Ascending aorta (tissue), 2 donors: ENCODE data around the gene CNIH4. TPM values are rescaled to one million over a fixed set of nuclear protein-coding genes. Genes with fewer than 3 reads are reported as not detected.
"Not testable (repeated sequence)": the region's sequence is repeated elsewhere in the genome, so short reads cannot be mapped to it uniquely, and the experiment has no call there.

ENCODE experiments used
- DNase-seq, 2 donors: peaks; one replicate each; pipeline ENCODE4 v3.0.0-alpha.2; 2019; ENCODE audit warnings: low spot score in 2 of 2
- H3K27ac ChIP-seq, 2 donors: fragments of 200-600 bp; sonication (generic); one replicate each; pipeline ENCODE4 v1.5.1; 2016 to 2017; ENCODE audit warnings: mild to moderate bottlenecking in 1 of 2
- H3K27me3 ChIP-seq: fragments of 200-600 bp; sonication (generic); one replicate; pipeline ENCODE4 v1.5.1; 2017
- H3K36me3 ChIP-seq, 2 donors: fragments of 200-600 bp; sonication (generic); one replicate each; pipeline ENCODE4 v1.5.1; 2016
- H3K4me1 ChIP-seq, 2 donors: fragments of 200-600 bp; sonication (generic); one replicate each; pipeline ENCODE4 v1.5.1; 2016 to 2017; ENCODE audit warnings: mild to moderate bottlenecking in 1 of 2
- H3K4me3 ChIP-seq, 2 donors: fragments of 200-600 bp; sonication (generic); one replicate each; pipeline ENCODE4 v1.5.1; 2016 to 2017; ENCODE audit warnings: mild to moderate bottlenecking in 1 of 2
- H3K9me3 ChIP-seq, 2 donors: fragments of 200-600 bp; sonication (generic); one replicate each; pipeline ENCODE4 v1.5.1; 2016
- intact Hi-C: fragments of 100-400 bp; cut with DNase I; formaldehyde crosslinking; loops from one replicate; pipeline ENCODE4 v1.15.1; 2023
- total RNA-seq: library from RNA; depleted of rRNA; stranded (reverse); fragments of >200 nt; gene quantifications from one replicate; pipeline ENCODE4 v1.1.0, GENCODE V29; 2016
- TF ChIP-seq, protein P1 (sequence below), 3 experiments: fragments of 200-600 bp in 2 of 3; fragments of 450-650 bp in 1 of 3; sonication (generic) in 2 of 3; IDR thresholded peaks; one replicate each; pipeline ENCODE4 v1.5.1; 2016 to 2019; ENCODE audit warnings: antibody characterized with exemption in 3 of 3, mild to moderate bottlenecking in 1 of 3, moderate library complexity in 1 of 3

CNIH4 gene
- total RNA-seq, 1 donor from 2014 or later, result 26.9 TPM

DNA sequence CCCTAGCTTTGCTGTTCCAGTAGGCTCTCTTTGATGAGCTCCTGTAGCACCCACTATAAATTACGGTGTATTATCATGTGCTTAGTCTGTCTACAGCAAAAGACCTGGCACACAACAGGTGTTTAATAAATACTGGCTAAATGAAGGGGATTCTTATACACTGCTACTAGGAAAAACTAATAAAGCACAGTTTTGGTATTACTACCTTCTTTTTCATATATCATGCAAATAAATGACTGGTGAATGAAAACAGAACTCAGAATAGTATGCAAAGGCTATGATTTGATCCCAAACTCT is 51.6 kb downstream of the CNIH4 start:
- TF ChIP-seq, protein P1, sequence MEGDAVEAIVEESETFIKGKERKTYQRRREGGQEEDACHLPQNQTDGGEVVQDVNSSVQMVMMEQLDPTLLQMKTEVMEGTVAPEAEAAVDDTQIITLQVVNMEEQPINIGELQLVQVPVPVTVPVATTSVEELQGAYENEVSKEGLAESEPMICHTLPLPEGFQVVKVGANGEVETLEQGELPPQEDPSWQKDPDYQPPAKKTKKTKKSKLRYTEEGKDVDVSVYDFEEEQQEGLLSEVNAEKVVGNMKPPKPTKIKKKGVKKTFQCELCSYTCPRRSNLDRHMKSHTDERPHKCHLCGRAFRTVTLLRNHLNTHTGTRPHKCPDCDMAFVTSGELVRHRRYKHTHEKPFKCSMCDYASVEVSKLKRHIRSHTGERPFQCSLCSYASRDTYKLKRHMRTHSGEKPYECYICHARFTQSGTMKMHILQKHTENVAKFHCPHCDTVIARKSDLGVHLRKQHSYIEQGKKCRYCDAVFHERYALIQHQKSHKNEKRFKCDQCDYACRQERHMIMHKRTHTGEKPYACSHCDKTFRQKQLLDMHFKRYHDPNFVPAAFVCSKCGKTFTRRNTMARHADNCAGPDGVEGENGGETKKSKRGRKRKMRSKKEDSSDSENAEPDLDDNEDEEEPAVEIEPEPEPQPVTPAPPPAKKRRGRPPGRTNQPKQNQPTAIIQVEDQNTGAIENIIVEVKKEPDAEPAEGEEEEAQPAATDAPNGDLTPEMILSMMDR (IDR thresholded peaks at IDR 0.05), result no peak
- no peak for DNase-seq
- H3K36me3 ChIP-seq, result peaks cover 64 to 90% of the 10 kb centered on the region in 2 donors
- H3K9me3 ChIP-seq, result no peaks in the 10 kb centered on the region
- intact Hi-C loops, result no loop called here
- no peak overlapping the region for H3K4me3 ChIP-seq
- no peaks in the 10 kb centered on the region for H3K4me1 ChIP-seq
- no peak overlapping the region for H3K27ac ChIP-seq
- H3K27me3 ChIP-seq, result no peaks in the 10 kb centered on the region

DNA sequence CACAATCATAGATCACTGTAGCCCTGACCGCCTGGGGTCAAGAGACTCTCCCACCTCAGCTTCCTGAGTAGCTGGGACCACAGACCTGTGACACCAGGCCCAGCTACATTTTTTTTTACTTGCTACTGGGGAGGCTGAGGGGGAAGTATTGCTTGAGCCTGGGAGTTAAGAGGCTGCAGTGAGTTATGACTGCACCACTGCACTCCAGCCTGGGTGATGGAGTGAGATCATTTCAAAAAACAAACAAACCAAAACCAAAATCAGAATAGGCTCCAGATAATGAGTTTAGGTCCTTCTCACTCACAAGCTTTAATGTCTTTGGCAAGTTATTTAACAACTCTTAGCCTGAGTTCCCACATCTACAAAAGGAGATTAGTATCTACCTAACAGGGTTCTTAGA is 55.1 kb downstream of the CNIH4 start:
- no peak overlapping the region for H3K27ac ChIP-seq
- TF ChIP-seq, protein P1 (IDR thresholded peaks at IDR 0.05), result no peak
- no peaks in the 10 kb centered on the region for H3K4me1 ChIP-seq
- H3K9me3 ChIP-seq, result no peaks in the 10 kb centered on the region
- H3K27me3 ChIP-seq, result no peaks in the 10 kb centered on the region
- intact Hi-C loops, result no loop called here
- H3K4me3 ChIP-seq, result no peak overlapping the region
- peaks cover 64 to 89% of the 10 kb centered on the region in 2 donors for H3K36me3 ChIP-seq
- no peak for DNase-seq

DNA sequence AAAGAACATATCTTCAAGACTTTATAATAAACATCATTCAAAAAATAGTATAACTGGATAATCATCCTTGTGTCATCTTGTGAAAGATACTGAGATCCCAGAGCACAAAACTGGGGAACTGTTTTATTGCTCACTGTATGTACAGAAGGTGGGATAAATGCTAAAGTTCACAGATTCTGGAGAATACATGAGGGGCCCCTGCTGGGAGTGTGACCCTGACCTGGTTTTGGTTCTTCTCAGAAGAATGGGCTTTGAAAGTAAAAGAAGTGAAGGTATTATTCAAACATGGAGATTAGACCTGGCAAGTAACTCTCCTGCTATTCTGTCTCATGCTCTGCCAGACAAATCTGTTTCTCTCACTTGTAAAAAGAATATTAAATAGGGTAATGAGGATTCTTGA is 63.4 kb downstream of the CNIH4 start:
- H3K4me1 ChIP-seq, result no peaks in the 10 kb centered on the region
- no peak overlapping the region for H3K27ac ChIP-seq
- H3K27me3 ChIP-seq, result no peaks in the 10 kb centered on the region
- H3K4me3 ChIP-seq, result no peak overlapping the region
- DNase-seq, result no peak
- TF ChIP-seq, protein P1 (IDR thresholded peaks at IDR 0.05), result no peak
- H3K9me3 ChIP-seq, result no peaks in the 10 kb centered on the region
- H3K36me3 ChIP-seq, result peaks cover 87 to 93% of the 10 kb centered on the region in 2 donors
- intact Hi-C loops, result loop anchor here (5.0 kb wide), 1 partner anchor 37 kb away; no protein-coding TSS in a partner anchor

DNA sequence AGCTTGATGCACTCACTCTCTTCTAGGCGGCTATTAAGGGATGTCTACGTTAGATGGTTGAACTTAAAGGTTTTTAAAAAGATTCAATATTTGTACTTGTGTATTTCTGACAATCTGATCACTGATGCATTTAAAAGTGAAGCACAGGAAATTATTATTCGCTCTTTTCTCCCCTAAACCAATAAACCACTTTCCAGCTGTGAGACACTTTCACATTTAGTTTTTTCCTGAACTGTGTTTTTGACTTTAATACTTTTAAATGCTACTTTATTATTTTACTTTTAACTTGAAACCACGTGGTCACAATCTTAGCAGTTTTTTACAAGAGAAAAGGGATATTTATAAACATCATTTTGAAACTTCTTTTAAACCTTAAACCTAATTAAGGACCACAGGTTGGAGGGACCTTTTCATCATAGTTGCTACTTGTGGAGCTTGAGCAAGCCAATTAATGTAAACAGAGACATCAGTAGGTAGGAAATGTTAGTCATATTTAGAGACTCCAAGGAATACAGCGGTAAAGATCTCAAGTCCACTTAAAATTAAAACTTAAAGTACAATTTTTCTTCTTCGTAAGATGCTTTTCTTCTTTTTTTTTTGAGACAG is 68.7 kb downstream of the CNIH4 start:
- no peaks in the 10 kb centered on the region for H3K9me3 ChIP-seq
- no peak for DNase-seq
- intact Hi-C loops, result no loop called here
- peaks cover 0 to 31% of the 10 kb centered on the region in 2 donors for H3K4me1 ChIP-seq
- H3K4me3 ChIP-seq, result no peak overlapping the region
- H3K27ac ChIP-seq, result no peak overlapping the region
- TF ChIP-seq, protein P1 (IDR thresholded peaks at IDR 0.05), result no peak
- peaks cover 43 to 51% of the 10 kb centered on the region in 2 donors for H3K36me3 ChIP-seq
- no peaks in the 10 kb centered on the region for H3K27me3 ChIP-seq

DNA sequence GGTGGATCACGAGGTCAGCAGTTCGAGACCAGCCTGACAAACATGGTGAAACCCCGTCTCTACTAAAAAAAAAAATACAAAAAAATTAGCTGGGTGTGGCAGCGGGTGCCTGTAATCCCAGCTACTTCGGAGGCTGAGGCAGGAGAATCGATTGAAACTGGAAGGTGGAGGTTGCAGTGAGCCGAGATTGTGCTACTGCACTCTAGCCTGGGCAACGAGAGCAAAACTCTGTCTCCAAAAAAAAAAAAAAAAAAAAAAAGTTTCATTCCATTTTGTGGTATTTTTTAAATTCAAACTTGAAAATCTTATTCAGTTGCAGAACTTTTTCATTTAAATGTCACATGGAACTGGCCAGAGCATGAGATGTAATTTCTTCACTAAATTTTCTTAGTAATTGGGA is 70.2 kb downstream of the CNIH4 start:
- H3K27ac ChIP-seq, result peak overlapping the region; percentile 45 to 100

DNA sequence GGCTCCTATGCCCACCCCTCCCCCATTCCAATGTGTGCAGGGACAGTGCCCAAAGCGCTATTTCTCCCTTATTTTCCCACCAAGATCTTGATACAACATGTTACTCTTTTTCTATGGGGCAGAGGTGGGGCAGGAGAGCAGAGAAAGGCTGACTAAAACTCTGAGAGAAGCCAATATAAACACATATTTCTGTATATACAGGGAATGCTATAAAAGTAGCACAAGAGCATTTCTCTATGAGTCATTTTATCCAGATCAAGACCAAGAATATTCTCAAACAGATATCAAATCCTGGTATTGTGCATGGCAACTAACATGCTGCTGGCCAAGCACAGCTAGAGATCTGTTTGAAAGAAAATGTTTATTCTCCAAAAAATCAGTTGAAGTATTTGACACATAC is 70.7 kb downstream of the CNIH4 start:
- Histone ChIP-seq H3K4me1 (peaks cover 0 to 44% of the 10 kb centered on the region in 2 donors), H3K4me3 (no peak overlapping the region), H3K9me3 (no peaks in the 10 kb centered on the region), H3K27ac (peak overlapping the region; percentile 45 to 100), H3K27me3 (no peaks in the 10 kb centered on the region), H3K36me3 (peaks cover 24 to 31% of the 10 kb centered on the region in 2 donors)
- intact Hi-C loops, result no loop called here
- DNase-seq, result no peak
- TF ChIP-seq, protein P1 (IDR thresholded peaks at IDR 0.05), result no peak

More for the DNA sequence above, 70.2 kb downstream of the CNIH4 start:
- Histone ChIP-seq H3K36me3 (peaks cover 29 to 36% of the 10 kb centered on the region in 2 donors), H3K4me1 (peaks cover 0 to 43% of the 10 kb centered on the region in 2 donors)
- DNase-seq, intact Hi-C loops, H3K27me3 ChIP-seq, H3K4me3 ChIP-seq, H3K9me3 ChIP-seq: not testable (repeated sequence)

DNA sequence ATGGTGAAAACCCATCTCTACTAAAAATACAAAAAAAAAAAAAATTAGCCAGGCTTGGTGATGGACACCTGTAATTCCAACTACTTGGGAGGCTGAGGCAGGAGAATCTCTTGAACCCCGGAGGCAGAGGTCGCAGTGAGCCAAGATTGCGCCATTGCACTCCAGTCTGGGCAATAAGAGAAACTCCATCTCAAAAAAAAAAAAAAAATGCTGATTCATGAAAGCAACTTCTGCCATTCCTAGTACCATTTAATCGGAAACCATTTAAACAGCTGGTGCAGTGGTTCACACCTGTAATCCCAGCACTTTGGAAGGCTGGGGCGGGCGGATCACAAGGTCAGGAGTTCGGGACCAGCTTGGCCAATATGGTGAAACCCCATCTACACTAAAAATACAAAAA is 72.0 kb downstream of the CNIH4 start:
- Histone ChIP-seq H3K27ac (peak overlapping the region; percentile 15 to 100), H3K4me1 (peaks cover 0 to 44% of the 10 kb centered on the region in 2 donors), H3K36me3 (peaks cover 10 to 18% of the 10 kb centered on the region in 2 donors)
- H3K9me3 ChIP-seq, DNase-seq, intact Hi-C loops, H3K4me3 ChIP-seq, H3K27me3 ChIP-seq: not testable (repeated sequence)
